ENCODE data around the gene SNX30.

DNA sequence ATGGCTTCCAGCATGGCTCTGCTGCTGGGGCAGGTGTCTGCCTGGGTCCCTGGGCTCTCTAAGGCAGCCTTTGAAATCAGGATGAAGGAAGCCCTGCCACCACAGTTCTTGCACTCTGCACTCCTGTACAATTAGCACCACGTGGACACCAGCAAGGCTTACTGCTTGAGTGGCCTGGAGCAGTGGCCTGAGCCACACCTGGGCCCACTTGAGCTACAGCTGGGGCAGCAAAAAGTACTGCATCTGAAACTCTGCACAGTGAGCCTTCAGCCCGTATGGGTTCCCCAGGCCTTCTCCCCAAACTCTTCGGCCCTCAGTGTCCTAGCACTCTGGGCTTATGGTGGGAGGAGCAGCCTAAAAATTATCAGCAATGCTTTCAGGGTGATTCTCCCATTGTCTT, 24.6 kb upstream of the SNX30 start:
- TF ChIP-seq, protein P1, sequence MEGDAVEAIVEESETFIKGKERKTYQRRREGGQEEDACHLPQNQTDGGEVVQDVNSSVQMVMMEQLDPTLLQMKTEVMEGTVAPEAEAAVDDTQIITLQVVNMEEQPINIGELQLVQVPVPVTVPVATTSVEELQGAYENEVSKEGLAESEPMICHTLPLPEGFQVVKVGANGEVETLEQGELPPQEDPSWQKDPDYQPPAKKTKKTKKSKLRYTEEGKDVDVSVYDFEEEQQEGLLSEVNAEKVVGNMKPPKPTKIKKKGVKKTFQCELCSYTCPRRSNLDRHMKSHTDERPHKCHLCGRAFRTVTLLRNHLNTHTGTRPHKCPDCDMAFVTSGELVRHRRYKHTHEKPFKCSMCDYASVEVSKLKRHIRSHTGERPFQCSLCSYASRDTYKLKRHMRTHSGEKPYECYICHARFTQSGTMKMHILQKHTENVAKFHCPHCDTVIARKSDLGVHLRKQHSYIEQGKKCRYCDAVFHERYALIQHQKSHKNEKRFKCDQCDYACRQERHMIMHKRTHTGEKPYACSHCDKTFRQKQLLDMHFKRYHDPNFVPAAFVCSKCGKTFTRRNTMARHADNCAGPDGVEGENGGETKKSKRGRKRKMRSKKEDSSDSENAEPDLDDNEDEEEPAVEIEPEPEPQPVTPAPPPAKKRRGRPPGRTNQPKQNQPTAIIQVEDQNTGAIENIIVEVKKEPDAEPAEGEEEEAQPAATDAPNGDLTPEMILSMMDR (conservative IDR thresholded peaks at IDR 0.05; ENCODE audit: low read length) = no peak
- TF ChIP-seq EZH2phosphoT487 (IDR thresholded peaks at IDR 0.05; ENCODE audit: borderline replicate concordance, low read depth, low read length) = no peak
